ENCODE measurements around the gene ELK4. TPM values are rescaled to one million over a fixed set of nuclear protein-coding genes. Genes with fewer than 3 reads are reported as not detected.

The ELK4 gene
- total and polyA plus RNA-seq, 2 of the 4 experiments (the other 2 are of a cell fraction), result 4.6 to 11.3 TPM

DNA sequence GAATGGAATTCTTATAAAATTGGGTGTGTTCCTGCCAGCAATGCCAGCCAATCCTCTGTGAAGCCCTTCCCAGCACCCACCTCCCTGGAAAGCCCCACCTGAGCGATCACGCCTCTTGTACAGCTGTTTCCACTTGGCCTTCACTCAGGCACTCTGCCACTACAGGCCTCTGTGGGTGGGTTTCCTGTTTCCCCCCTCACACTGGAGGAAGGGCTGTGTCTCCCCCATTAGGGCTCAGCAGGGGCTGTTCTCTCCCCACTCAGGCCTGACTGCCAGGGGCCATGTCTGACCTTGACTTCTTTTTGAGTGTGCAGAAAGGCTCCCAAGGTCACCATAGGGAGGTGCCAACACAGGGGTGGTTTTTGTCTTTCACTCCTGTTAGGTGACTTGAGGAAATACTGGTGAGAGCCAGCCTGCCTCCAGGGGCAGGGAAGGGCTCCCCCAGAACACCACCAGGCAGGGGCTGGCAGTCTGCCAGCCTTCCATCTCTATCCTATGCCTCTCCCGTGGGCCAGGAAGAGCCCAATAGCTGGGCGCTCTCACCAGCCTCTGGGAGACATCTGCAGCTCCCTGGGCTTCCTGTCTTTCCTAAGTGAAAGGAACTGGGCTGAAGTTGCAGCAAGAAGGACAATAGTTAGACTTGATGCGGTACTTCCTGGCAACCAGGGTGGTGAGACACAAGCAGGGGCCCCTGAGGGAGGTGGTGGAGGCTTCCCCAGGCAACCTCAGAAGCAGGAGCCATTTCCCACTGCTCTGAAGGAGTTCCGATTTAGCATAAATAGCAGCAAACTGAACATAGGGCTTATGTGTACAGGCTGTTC lies 49.1 kb downstream of the ELK4 start:
- no peak overlapping the region for H4K5ac ChIP-seq (ENCODE audit: low read depth, low read length)
- H3K9ac ChIP-seq (ENCODE audit: low read depth, low read length), result no peak overlapping the region
- H3K27ac ChIP-seq (ENCODE audit: insufficient read depth, low read length), result no peak overlapping the region
- H4K8ac ChIP-seq (ENCODE audit: low read depth in 2 of 2, low read length in 2 of 2), result no peak overlapping the region
- ChIA-PET CTCF (no interaction called here), POLR2A (ENCODE audit: unreplicated experiment) (no interaction called here)
- in situ Hi-C loops (cut with MboI; ENCODE audit: low sequenced_read_pairs), result no loop called here
- no peak overlapping the region for H3K14ac ChIP-seq (replicated peaks; ENCODE audit: low read depth, low read length)
- H2BK15ac ChIP-seq (ENCODE audit: low read depth, low read length), result no peak overlapping the region
- dilution Hi-C loops (cut with HindIII; ENCODE audit: low sequenced_read_pairs, unreplicated experiment), result no loop called here
- intact Hi-C loops (cut with micrococcal nuclease), result no loop called here
- H2AK9ac ChIP-seq (replicated peaks; ENCODE audit: low read depth, low read length, poor library complexity), result peak overlapping the region; percentile 45
- WGBS, 2 experiments (ENCODE audit: extremely low coverage in 2 of 2, insufficient read length in 1 of 2), result no CpG with 5 or more reads among the region's 6 CpGs
- H3K56ac ChIP-seq (ENCODE audit: extremely low read depth, insufficient read depth, low read length), result no peak overlapping the region
- H4K91ac ChIP-seq (ENCODE audit: insufficient read depth, low read depth, low read length), result no peak overlapping the region
- no peak overlapping the region for H3K23ac ChIP-seq (ENCODE audit: low read depth, low read length)
- H3K4ac ChIP-seq (ENCODE audit: low read depth, low read length), result no peak overlapping the region
- no peak for ATAC-seq (ENCODE audit: low read depth)
- no peak overlapping the region for H2BK5ac ChIP-seq (ENCODE audit: low read depth, low read length, poor library complexity, severe bottlenecking)
- H2AK5ac ChIP-seq (ENCODE audit: low read depth, low read length), result no peak overlapping the region
- H2BK20ac ChIP-seq (ENCODE audit: low read depth, low read length), result no peak overlapping the region
- no peak overlapping the region for H2BK120ac ChIP-seq (ENCODE audit: low read depth, low read length)
- H4K20me1 ChIP-seq (ENCODE audit: insufficient read depth, low read length), result no peaks in the 10 kb centered on the region
- H3K9me1 ChIP-seq (ENCODE audit: insufficient read depth, low read length), result peaks cover 1% of the 10 kb centered on the region; the same call in 1 of the 2 replicates
- H3K18ac ChIP-seq (ENCODE audit: low read depth, low read length), result no peak overlapping the region
- H2AFZ ChIP-seq (replicated peaks; ENCODE audit: low read length, poor library complexity), result no peak overlapping the region
- H3K36me3 ChIP-seq (ENCODE audit: control insufficient read depth, insufficient read depth, low read length), result no peaks in the 10 kb centered on the region
- peaks cover 48% of the 10 kb centered on the region for H3K27me3 ChIP-seq (ENCODE audit: control insufficient read depth, insufficient read depth, low read length)
- no TSS peak for BruUV-seq (replicated peaks)
- H3K79me1 ChIP-seq (ENCODE audit: low read depth in 1 of 2, low read length in 2 of 2), result no peaks in the 10 kb centered on the region
- H3K4me2 ChIP-seq (ENCODE audit: low read depth, low read length), result no peak overlapping the region
- TF ChIP-seq RFX5 (IDR thresholded peaks at IDR 0.05; ENCODE audit: low read depth, low read length), result no peak
- no peak overlapping the region for H3K4me3 ChIP-seq (ENCODE audit: insufficient read depth, low read depth, low read length)
- H3K4me1 ChIP-seq (ENCODE audit: control insufficient read depth, insufficient read depth, low read length), result peaks cover 6% of the 10 kb centered on the region; the same call in 1 of the 2 replicates
- DNase-seq, result no peak
- H3K9me3 ChIP-seq (ENCODE audit: control insufficient read depth, insufficient read depth, low read length), result no peaks in the 10 kb centered on the region
